ENCODE results near the gene PSAPL1. TPM values are rescaled to one million over a fixed set of nuclear protein-coding genes. Genes with fewer than 3 reads are reported as not detected.

PSAPL1 gene
- total and polyA plus RNA-seq, 9 of the 15 experiments (the other 6 are each of a cell fraction or from before 2014, with no cell fraction given): not detected

DNA sequence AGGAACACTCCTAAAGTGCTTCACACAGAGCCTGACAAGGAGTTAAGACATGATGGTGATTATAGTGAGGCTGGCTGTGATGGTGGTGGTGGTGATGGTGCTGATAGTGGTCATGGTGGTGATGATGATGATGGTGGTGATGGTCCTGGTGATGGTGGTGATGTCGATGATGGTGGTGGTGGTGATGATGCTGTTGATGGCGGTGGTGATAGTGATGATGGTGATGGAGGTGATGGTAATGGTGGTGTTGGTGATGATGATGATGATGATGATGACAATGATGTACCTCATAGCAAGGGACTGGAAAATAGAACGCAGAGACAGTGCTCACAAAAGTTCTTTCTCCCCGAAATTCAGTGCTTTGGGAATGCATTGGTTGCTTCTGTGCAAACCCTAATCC lies 34.3 kb upstream of the PSAPL1 start:
- in situ Hi-C loops (cut with MboI): no loop called here
- intact Hi-C loops (cut with micrococcal nuclease): no loop called here
- no TSS peak for BruUV-seq (replicated peaks)
- TF ChIP-seq ARNT (IDR thresholded peaks at IDR 0.05): no peak
- TF ChIP-seq, protein P1, sequence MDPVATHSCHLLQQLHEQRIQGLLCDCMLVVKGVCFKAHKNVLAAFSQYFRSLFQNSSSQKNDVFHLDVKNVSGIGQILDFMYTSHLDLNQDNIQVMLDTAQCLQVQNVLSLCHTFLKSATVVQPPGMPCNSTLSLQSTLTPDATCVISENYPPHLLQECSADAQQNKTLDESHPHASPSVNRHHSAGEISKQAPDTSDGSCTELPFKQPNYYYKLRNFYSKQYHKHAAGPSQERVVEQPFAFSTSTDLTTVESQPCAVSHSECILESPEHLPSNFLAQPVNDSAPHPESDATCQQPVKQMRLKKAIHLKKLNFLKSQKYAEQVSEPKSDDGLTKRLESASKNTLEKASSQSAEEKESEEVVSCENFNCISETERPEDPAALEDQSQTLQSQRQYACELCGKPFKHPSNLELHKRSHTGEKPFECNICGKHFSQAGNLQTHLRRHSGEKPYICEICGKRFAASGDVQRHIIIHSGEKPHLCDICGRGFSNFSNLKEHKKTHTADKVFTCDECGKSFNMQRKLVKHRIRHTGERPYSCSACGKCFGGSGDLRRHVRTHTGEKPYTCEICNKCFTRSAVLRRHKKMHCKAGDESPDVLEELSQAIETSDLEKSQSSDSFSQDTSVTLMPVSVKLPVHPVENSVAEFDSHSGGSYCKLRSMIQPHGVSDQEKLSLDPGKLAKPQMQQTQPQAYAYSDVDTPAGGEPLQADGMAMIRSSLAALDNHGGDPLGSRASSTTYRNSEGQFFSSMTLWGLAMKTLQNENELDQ (CRISPR knock-in tag; IDR thresholded peaks at IDR 0.05; ENCODE audit: borderline replicate concordance): no peak
- no peak for TF ChIP-seq RFX5 (IDR thresholded peaks at IDR 0.05; ENCODE audit: low read depth, low read length)
- TF ChIP-seq, protein P2, sequence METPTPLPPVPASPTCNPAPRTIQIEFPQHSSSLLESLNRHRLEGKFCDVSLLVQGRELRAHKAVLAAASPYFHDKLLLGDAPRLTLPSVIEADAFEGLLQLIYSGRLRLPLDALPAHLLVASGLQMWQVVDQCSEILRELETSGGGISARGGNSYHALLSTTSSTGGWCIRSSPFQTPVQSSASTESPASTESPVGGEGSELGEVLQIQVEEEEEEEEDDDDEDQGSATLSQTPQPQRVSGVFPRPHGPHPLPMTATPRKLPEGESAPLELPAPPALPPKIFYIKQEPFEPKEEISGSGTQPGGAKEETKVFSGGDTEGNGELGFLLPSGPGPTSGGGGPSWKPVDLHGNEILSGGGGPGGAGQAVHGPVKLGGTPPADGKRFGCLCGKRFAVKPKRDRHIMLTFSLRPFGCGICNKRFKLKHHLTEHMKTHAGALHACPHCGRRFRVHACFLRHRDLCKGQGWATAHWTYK (CRISPR knock-in tag; IDR thresholded peaks at IDR 0.05): no peak
- TF ChIP-seq, protein P3, sequence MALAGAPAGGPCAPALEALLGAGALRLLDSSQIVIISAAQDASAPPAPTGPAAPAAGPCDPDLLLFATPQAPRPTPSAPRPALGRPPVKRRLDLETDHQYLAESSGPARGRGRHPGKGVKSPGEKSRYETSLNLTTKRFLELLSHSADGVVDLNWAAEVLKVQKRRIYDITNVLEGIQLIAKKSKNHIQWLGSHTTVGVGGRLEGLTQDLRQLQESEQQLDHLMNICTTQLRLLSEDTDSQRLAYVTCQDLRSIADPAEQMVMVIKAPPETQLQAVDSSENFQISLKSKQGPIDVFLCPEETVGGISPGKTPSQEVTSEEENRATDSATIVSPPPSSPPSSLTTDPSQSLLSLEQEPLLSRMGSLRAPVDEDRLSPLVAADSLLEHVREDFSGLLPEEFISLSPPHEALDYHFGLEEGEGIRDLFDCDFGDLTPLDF (CRISPR knock-in tag; IDR thresholded peaks at IDR 0.05): no peak
- TF ChIP-seq, protein P4, sequence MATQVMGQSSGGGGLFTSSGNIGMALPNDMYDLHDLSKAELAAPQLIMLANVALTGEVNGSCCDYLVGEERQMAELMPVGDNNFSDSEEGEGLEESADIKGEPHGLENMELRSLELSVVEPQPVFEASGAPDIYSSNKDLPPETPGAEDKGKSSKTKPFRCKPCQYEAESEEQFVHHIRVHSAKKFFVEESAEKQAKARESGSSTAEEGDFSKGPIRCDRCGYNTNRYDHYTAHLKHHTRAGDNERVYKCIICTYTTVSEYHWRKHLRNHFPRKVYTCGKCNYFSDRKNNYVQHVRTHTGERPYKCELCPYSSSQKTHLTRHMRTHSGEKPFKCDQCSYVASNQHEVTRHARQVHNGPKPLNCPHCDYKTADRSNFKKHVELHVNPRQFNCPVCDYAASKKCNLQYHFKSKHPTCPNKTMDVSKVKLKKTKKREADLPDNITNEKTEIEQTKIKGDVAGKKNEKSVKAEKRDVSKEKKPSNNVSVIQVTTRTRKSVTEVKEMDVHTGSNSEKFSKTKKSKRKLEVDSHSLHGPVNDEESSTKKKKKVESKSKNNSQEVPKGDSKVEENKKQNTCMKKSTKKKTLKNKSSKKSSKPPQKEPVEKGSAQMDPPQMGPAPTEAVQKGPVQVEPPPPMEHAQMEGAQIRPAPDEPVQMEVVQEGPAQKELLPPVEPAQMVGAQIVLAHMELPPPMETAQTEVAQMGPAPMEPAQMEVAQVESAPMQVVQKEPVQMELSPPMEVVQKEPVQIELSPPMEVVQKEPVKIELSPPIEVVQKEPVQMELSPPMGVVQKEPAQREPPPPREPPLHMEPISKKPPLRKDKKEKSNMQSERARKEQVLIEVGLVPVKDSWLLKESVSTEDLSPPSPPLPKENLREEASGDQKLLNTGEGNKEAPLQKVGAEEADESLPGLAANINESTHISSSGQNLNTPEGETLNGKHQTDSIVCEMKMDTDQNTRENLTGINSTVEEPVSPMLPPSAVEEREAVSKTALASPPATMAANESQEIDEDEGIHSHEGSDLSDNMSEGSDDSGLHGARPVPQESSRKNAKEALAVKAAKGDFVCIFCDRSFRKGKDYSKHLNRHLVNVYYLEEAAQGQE (IDR thresholded peaks at IDR 0.05; ENCODE audit: borderline replicate concordance): no peak
- TF ChIP-seq, protein P4 (CRISPR knock-in tag; IDR thresholded peaks at IDR 0.05; ENCODE audit: low read depth): no peak
- no peak for TF ChIP-seq PYGO2 (tag; IDR thresholded peaks at IDR 0.05)
- no peak for TF ChIP-seq CHD1 (IDR thresholded peaks at IDR 0.05; ENCODE audit: low read length)
- no peak for TF ChIP-seq NCOA4 (IDR thresholded peaks at IDR 0.05; ENCODE audit: partially characterized antibody)

More for the DNA sequence above, 34.3 kb upstream of the PSAPL1 start:
- H3K4me3 ChIP-seq: no peak overlapping the region
- no peaks in the 10 kb centered on the region for H3K36me3 ChIP-seq (ENCODE audit: control insufficient read depth, insufficient read depth, low read length)
- no peaks in the 10 kb centered on the region for H3K4me1 ChIP-seq (replicated peaks in 1 of 2; ENCODE audit: control insufficient read depth in 2 of 2, insufficient read depth in 2 of 2, low read length in 2 of 2)
- no peak for ATAC-seq
- no peak overlapping the region for H2AFZ ChIP-seq (ENCODE audit: low read depth, low read length)
- no peak overlapping the region for H3K9ac ChIP-seq (ENCODE audit: insufficient read depth in 1 of 2, low read depth in 2 of 2, low read length in 2 of 2)
- FAIRE-seq: no peak
- no peaks in the 10 kb centered on the region for H3K9me3 ChIP-seq (replicated peaks; ENCODE audit: control insufficient read depth, insufficient read depth, low read depth, low read length)
- peaks cover 7 to 45% of the 10 kb centered on the region in 2 experiments; a peak in 4 of 5 replicates for H3K27me3 ChIP-seq (ENCODE audit: control insufficient read depth in 2 of 2, insufficient read depth in 2 of 2, low read length in 2 of 2)
- H3K27ac ChIP-seq (ENCODE audit: extremely low read depth, low read depth, low read length): no peak overlapping the region
- no peaks in the 10 kb centered on the region for H3K9me1 ChIP-seq (ENCODE audit: control insufficient read depth, insufficient read depth, low read length)
- no peaks in the 10 kb centered on the region for H4K20me1 ChIP-seq (replicated peaks; ENCODE audit: control insufficient read depth, insufficient read depth, low read length)
- ChIA-PET POLR2A (no interaction called here), CTCF (ENCODE audit: low intra/inter-chr PET ratio) (no interaction called here)
- no peak for DNase-seq (ENCODE audit: extremely low read depth in 1 of 4, low spot score in 3 of 4)
- H3K79me2 ChIP-seq (ENCODE audit: control insufficient read depth, insufficient read depth, low read length): no peaks in the 10 kb centered on the region
- H3K4me2 ChIP-seq (ENCODE audit: insufficient read depth, low read length): no peak overlapping the region
- 0% methylated on average over 4 of the region's 4 CpGs for WGBS (ENCODE audit: insufficient coverage, low coverage, missing lambda C conversion rate)
